Kidney tubule cell (primary cell): Measurements from ENCODE around the gene AAGAB.
"Not testable (repeated sequence)": the region's sequence is repeated elsewhere in the genome, so short reads cannot be mapped to it uniquely, and the experiment has no call there.

ENCODE experiments used
- DNase-seq: peaks from one replicate; pipeline ENCODE4 v3.0.0-alpha.2; 2018; ENCODE audit warnings: low spot score

Gene AAGAB, protein sequence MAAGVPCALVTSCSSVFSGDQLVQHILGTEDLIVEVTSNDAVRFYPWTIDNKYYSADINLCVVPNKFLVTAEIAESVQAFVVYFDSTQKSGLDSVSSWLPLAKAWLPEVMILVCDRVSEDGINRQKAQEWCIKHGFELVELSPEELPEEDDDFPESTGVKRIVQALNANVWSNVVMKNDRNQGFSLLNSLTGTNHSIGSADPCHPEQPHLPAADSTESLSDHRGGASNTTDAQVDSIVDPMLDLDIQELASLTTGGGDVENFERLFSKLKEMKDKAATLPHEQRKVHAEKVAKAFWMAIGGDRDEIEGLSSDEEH

DNA sequence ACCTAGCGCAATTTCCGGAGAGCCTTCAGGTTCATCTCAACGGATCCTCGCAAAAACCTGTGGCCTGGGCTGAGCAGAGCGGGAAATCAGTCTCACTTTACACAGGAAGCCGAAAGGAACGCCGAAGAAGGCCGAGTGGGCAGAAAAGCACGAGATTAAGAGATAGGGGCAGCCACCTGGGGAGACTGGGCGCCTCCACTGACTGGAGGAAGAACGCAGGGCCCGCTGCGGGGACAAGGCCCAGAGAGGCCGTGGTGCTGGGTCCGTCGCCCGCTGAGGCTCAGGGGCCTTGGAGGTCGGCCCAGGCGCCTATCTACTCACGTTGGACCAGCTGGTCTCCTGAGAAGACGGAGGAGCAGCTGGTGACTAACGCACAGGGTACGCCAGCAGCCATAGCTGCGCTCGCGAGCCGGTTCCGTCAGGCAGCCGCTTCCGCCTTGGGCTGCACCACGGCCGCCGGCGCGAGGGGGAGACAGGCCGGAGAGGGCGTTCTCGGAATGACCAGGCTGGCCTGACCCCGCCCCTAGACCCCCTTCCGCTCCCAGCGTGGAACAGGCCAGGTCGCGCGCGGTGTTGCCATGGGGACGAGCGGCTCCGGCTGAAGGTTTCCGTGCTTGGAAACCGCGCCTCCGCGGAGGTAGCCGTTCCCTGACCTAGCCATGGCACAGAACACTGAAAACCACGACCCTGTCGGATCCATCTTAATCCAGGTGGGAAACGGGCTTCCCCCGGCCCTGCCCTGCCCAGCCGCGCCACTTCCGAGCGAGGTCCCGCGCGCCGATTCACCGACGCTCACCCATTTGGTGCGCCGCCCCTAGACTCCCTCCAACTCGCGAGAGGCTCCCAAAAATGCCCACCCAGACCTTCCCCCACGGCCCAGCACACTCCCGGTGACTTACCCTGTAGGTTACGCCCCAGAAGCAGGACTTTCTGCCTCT lies at the start of gene AAGAB, which contains the start of gene IQCH:
TSS of gene AAGAB (minus strand) at position 424 of the 938 bp plus-strand sequence. CDS start at position 394, 30 bp downstream.
TSS of gene IQCH (plus strand) at position 549 of the 938 bp plus-strand sequence. CDS start at position 660, 111 bp downstream.
- DNase-seq = peak; percentile 98

DNA sequence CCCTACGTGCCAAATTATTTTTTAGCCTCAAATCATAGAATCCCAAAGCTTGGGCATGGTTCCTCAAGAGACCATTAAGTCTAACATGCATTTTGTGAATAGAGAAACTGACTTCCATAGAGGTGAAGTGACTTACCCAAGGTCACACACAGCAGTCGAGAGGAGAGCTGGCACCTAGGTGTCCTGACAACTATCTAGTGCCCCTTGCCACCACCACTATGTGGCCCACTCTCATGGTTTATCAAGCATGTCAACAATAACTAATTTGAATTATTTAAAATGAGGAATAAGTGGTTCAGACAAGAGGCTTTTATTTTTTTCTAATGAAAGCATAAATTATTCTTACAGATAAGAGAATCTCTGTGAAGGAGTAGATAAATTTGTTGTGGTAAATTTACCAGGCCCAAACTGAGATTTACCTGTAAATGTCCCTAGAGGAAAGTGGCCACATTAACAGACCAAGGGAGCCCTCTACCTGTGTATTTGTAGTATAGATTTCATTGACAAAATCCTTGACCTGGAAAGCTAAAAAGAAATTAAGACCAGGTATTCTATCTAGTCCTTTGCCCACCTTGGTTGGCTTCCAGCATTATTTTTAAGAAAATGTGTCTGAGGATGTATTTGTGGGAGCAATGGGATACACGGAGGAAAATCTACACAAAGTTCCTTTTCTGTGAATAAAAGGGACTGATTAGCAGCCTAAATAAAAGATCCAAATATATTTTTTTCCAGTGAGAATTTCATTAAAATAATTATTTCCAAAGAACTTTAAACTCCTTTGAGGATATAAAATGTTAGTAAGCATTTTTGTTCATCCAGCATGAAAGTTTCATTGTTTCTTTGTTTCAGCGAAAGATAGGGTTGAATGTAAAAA lies 49.3 kb upstream of the AAGAB start:
- peak; percentile 61 for DNase-seq

DNA sequence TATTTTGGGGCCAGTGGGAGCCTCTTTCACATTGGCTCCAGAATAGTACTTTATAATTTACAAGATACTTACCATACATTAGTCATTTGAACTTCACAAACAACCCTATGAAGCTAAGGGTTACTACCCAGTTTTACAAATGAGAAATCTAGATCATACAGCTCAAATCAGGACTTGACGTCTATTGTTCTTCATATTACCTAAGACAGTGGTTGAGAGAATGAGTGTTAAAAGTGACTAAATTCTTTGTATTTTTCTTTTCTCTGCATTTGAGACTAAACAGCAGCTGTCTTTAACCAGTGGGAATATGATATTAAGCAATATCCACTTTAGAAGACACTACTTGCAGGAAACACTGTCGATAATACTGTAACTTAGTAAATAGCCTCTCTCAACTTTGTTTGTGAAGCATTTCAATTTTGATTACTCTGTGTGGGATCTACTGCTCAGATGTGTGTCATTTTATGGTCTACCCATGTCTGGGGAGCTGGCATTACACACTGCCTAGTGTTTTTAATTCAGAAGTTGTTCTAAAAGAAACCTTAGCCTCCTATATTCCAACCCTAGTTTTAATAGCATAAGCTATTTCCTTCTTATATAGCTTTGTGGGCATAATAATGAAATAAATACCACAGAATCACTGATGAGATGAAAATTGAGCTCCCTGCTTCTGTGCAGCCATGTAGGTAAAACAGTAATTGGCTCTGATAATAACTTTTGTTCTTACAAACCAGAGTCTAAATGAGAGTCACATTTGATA lies 46.0 kb upstream of the AAGAB start:
- DNase-seq = no peak

DNA sequence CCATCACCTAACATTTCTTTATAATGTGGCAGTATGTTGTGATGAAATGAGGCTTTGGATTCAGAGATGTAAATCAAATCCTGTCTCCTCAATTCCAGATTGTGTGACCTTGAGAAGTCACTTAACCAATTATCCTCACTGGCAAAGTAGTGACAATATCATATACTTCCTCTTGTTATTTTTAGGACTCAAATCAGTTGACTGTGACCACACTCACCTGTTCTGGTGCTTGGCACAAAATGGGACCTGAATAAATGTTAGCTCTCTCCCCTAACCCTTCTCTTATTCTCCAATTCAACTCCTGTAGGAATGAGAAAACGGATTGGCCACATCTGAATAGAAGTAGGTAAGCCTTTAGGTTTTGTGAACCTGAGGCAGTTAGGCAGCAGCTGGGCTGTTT lies 42.2 kb upstream of the AAGAB start:
- DNase-seq = no peak

DNA sequence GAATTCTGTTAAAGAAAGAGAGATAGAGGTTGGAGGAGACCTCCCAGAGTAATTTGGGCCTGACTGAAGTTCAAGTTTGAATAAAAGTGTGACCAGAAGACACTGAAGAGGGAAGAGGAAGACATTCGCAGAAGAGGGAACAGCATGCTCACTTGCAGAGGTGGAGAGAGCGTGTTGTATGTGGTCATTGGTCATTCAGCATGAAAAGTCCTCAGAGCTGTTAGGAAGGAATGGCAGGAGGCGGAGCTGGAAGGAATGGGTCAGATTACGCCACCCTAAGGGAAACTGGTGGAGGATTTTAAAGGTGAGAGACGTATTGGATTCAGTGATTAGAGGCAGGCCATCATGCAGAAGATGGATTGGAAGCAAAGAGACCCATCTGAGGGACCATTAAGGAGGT lies 41.7 kb upstream of the AAGAB start:
- DNase-seq = no peak

DNA sequence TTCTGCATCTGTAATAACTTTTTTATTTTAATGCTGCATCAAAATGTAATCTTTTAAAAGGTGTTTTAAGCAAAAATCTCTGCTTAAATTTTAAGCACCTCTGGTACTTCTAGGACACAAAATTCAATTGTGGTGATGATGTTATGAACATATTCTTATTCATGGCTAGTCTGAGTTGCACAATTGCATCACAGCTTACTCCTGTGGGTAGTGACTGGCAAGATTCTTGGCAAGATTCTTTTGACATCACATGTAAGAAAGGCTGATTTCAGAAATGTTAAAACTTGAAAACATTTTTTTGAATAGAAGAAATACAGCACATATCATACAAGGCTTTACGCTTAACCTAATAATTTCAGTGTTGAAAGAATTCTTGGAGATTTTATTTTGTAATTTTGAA lies 35.9 kb upstream of the AAGAB start:
- no peak for DNase-seq

DNA sequence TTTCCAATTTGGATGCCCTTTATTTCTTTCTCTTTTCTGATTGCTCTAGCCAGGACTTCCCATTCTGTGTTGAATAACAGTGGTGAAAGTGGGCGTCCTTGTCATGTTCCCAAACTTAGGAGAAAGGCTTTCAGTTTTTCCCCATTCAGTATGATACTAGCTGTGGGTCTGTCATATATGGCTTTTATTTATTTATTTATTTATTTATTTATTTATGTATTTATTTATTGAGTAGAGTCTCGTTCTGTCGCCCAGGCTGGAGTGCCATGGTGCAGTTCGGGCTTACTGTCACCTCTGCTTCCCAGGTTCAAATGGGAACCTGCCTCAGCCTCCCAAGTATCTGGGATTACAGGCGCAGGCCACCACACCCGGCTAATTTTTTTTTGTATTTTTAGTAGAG lies 31.9 kb upstream of the AAGAB start:
- DNase-seq = not testable (repeated sequence)

DNA sequence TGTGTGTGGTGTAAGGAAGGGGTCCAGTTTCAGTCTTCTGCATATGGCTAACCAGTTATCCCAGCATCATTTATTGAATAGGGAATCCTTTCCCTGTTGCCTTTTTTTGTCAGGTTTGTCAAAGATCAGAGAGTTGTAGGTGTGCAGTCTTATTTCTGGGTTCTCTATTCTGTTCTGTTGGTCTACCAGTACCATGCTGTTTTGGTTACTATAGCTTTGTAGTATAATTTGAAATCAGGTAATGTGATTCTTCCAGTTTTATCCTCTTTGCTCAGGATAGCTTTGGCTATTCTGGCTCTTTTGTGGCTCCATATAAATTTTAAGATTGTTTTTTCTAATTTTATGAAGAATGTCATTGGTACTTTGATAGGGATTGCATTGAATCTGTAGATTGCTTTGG lies 31.2 kb upstream of the AAGAB start:
- not testable (repeated sequence) for DNase-seq

DNA sequence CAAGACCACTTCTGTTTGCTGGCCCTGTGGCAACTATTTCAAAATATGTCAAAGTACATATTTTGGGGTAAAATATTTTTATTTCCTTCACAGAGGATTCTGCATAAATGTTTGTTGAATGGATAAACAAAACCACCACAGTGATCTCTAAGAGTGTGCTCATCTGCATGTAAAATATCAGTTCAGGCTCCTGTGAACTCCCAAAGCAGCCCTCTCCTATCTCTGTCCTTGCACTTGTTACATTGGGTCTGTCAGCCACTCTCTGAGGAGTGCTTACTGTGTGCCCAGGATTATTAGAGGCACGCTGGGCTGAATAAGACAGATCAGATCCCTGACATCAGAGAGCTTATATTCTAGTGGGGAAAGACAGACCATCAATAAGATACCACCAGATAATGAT lies 27.3 kb upstream of the AAGAB start:
- no peak for DNase-seq

DNA sequence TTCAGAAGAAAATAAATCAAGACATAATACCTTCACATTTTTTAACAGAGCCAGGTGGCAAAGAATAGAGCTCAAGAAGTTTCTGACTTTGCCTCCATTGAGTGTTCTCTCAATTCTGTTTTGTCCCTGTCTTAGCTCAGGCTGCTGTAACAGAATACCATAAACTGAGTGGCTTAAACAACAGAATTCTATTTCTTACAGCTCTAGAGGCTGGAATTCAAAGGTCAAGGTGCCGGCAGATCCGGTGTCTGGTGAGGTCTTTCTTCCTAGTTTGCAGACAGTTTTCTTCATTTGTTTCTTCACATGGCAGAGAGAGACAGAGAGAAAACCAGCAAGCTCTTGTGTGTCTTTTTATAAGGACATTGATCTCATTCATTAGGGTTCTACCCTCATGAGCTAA lies 25.8 kb upstream of the AAGAB start:
- DNase-seq = no peak

DNA sequence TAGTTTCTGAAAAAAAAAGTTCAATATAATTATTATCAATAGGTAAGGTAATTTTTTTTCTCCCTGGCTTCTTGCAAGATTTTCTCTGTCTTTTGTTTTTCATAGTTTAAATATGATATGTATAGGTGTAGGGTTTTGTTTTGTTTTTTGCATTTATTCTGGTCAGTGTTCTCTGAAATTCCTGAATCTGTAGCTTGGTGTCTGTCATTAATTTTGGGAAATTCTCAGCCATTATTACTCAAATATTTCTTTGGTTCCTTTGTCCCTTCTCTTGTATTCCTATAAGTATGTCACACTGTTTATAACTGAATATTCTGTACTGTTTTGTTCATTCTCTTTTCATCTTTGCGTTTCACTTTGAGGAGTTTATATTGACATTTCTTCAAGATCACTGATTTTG lies 22.2 kb upstream of the AAGAB start:
- DNase-seq = no peak

DNA sequence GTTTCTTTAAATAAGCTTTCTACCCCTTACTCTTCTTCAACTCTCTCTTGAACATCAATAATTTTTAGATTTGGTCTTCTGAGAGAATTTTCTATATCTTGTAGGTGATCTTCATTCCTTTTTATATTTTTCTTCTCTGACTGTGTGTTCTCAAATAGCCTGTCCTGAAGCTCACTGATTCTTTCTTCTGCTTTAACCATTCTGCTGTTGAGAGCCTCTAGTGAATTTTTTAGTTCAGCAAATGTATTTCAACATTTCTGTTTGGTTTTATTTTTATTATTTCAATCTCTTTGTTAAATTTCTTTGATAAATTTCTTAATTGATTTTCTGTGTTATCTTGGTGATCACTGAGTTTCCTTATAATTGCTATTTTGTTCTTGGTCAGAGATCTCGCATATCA lies 19.8 kb upstream of the AAGAB start:
- no peak for DNase-seq

DNA sequence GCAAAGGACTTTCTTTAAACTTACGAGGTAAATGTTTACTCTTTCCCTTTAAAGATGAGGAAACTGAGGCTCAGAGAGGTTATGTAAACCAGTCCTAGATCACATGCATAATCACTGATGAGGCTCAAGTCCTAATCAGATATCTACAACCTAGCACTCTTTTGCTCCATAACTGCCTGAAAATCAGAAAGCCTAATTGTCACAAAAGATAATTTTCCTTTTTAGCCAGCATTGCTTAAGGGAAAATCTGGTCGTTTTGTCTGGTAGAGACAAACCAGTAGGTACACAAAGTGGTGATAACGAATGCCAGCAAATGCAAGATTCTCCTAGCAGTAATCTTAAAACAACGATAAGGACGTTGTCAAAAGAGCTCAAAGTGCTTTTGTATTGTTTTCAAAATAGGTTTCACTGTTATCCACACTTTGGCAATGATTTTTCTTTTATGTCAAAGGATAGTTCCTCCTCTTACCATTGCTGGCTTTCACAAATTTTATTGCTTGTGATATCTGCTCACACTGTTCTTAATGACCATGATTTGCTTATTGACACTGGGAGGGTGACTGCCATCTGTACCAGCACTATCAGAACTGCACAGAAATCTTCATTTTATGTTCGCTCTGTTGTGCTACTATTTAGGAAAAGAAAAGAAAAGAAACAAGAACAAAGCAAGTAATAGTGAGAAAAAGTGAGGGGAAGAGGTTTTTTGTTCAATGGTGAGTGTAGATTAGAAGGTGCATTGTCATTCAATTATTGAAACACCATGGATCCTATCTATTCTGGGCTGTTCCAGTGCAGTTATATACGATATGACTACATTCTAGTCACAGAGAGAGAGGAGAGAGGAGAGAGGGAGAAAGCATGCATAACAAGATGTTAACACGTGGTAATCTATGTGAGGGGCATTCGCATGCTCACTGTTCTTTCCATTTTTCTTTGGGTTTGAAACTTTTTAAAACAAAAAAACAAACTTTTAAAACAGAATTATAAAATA lies 13.8 kb upstream of the AAGAB start:
- DNase-seq = no peak

DNA sequence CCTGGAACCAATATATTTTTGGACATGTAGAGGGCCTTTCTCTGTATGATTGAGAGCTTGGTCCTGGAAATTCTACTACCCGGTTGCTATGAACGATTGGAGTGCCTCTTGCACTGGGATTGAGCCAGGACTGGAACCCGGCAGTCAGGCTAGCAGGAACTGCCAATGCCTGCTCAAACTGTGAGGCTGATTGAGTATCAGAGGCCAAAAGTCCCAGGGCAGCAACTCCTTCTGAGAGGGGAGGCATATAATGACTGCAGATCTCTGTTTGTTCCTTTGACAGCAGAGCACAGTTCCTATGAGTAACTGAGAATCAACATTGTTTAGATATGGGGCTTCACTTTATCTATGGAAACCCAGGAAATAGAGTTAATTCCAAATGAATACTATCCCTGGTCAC lies 13.0 kb upstream of the AAGAB start:
- DNase-seq = no peak

DNA sequence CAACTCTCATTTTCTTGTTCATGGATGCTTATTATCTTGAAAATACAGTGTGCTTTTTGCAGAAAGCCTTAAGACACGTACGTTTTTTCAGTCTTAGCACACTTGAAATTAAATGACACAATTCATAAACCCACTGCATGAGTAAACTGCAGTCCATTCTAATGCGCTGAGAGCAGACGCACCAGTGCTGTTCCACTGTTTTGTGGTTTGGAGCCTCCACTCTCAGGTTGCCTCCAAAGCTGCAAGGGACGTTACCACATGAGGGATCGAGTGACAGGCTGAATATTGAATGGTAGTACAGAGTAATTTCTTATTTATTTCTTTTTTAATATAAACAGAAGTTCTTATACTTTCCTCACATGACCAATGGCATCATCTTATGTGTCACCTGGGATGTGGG lies 12.4 kb upstream of the AAGAB start:
- DNase-seq = no peak

DNA sequence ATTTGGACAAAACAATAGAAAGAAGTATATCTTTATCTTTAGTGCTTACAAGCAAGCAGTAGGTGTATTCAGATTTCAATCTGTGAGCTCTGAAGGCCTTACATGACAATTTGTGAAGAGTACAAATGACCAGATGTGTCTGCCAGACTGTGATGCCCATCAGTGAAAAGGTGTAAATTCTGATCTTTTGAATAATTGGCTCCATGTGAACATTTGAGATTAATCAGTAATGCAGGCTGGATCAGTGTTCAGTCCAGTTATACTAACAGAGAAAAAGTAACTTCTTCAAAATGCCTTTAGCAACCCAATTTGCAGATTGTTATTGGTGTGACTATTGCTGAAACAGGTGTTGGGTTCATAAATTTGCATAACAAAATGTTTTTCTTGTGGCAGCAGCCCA lies 5.3 kb upstream of the AAGAB start:
- DNase-seq = no peak

DNA sequence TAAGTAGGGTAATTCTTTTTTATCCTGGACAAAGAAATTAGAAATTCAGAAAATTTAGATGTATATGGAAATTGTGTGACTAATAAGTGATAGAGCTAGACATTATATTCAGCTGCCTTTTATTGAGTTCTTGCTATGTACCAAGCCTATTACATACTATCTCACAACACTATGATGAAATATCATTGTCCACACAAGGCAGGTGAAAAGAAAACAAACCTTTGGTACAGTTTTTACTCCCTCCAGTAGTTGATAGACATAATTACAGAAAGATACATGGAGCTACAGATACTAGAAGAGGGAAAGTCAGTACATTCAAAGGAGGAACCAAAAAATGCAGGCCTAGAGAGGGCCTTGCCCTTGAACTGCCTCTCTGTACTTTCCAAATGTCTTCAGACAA lies 4.9 kb upstream of the AAGAB start:
- no peak for DNase-seq

DNA sequence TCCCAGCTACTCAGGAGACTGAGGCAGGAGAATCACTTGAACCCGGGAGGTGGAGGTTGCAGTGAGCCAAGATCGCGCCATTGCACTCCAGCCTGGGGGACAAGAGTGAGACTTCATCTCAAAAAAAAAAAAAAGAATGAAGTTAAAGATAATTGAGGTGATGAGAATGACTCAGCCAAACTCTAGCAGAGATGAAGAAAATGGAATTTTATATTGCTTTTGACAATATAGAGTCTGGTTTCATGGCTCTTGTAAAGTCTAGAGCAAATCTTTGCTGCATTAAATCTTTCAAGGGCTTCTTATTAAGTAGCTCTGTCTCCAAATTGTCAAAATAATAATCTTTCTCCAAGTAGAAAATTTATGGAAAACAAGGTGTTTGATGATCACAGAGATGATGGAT lies 4.0 kb upstream of the AAGAB start:
- DNase-seq = not testable (repeated sequence)

DNA sequence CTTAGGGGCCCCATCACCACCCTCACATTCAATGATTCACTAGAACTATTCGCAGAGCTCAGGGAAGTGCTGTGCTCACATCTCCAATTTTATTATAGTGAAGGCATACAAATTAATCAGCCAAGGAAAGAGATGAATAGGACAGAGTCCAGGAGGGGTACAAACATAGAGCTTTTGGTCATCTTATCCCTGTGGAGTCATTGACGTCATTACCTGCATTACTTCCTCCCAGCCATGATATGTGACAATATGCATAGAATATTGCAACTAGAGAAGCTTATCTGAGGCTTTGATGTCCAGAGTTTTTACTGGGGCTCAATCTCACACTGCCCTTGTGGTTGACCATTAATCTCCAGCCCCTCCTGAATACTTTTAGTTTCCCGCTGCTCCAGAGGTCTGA lies 1.6 kb upstream of the AAGAB start:
- DNase-seq = no peak

DNA sequence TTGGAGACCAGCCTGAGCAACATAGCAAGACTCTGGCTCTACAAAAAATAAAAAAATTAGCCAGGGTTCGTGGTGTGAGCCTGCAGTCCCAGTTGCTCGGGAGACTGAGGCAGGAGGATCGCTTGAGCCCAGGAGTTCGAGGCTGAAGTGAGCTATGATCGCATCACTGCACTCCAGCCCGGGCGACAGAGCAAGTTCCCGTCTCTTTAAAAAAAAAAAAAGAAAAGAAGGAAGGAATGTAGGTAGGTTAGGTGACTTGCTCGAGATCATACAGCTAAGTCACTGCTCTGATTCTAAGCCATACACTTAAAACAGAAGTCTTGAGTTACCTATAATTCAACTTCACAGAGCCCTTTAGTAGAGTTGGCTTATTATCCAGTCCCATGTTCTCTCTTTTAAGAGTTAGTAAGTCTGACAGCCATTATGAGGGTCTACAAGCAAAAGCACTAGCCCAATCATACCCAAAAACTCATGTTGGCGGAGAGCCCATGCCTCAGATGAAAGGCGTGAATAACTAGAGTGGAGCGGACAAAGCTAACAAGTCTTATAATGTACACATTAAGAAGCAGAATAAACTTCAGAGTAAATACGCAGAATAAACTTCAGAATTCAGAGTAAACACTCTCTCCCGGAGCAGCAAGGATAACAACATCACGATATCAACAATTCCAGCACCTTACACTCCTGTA lies 768 bp downstream of the AAGAB start:
- peak; percentile 48 for DNase-seq
